ENCODE results near the gene TBC1D16.
"Not testable (repeated sequence)": the region's sequence is repeated elsewhere in the genome, so short reads cannot be mapped to it uniquely, and the experiment has no call there.

The TBC1D16 gene

DNA sequence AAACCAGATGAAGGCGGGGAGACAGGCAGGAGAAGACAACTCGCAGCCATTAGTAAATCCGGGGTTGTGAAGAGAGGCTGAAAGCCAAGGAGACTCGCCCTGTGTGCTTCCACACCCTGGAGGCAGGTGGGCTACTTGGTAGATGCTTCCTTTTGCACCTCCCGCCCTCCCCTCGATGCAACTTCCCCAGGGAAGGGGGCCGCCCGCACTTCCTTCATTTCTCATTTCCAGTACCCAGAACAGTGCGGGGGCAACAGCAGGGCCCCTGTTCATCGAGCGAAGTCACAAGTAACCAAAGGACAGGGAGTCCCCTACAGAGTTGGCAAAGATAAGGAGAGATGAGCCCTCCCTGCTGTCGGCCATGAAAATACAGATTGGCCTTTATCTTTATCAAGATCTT, 25.7 kb upstream of the TBC1D16 start:
- no peaks in the 10 kb centered on the region for H3K9me3 ChIP-seq (ENCODE audit: low read depth, low read length)
- H3K9ac ChIP-seq (ENCODE audit: insufficient read length): no peak overlapping the region
- H3K4me3 ChIP-seq: no peak overlapping the region
- no peak overlapping the region for H3K27ac ChIP-seq
- no peak for DNase-seq (ENCODE audit: low read depth, low spot score)
- no peaks in the 10 kb centered on the region for H3K36me3 ChIP-seq (ENCODE audit: insufficient read depth, low read length)
- TF ChIP-seq POLR2AphosphoS5 (IDR thresholded peaks at IDR 0.05; ENCODE audit: borderline replicate concordance, low read depth, low read length) (no peak), EZH2 (IDR thresholded peaks at IDR 0.05) (no peak), FOXP2 (optimal IDR thresholded peaks at IDR 0.05; ENCODE audit: control extremely low read depth, extremely low read length, insufficient read depth) (no peak)

DNA sequence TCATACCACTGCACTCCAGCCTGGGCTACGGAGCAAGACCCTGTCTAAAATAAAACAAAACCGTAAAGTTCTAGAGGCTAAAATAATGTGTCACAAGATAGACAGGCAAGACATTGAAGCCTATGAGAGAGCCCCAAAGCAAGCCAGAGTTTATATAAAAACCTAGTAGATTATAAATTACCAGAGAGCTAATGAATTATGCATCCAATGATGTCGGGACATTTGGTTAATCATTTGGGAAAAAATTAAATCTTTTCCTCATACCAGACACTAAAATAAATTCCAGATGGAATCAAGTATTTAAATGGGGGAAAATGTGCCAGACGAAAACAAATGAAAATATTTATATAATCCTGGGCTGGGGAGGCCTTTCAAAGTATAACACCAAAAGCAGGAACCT, 25.0 kb upstream of the TBC1D16 start:
- no peak for TF ChIP-seq POLR2AphosphoS5 (IDR thresholded peaks at IDR 0.05; ENCODE audit: borderline replicate concordance, low read depth, low read length)
- no peak for TF ChIP-seq FOXP2 (optimal IDR thresholded peaks at IDR 0.05; ENCODE audit: control extremely low read depth, extremely low read length, insufficient read depth)
- no peak overlapping the region for H3K27ac ChIP-seq
- DNase-seq (ENCODE audit: low read depth, low spot score): no peak
- no peak overlapping the region for H3K9ac ChIP-seq (ENCODE audit: insufficient read length)
- no peak overlapping the region for H3K4me3 ChIP-seq
- no peaks in the 10 kb centered on the region for H3K36me3 ChIP-seq (ENCODE audit: insufficient read depth, low read length)
- no peaks in the 10 kb centered on the region for H3K9me3 ChIP-seq (ENCODE audit: low read depth, low read length)

DNA sequence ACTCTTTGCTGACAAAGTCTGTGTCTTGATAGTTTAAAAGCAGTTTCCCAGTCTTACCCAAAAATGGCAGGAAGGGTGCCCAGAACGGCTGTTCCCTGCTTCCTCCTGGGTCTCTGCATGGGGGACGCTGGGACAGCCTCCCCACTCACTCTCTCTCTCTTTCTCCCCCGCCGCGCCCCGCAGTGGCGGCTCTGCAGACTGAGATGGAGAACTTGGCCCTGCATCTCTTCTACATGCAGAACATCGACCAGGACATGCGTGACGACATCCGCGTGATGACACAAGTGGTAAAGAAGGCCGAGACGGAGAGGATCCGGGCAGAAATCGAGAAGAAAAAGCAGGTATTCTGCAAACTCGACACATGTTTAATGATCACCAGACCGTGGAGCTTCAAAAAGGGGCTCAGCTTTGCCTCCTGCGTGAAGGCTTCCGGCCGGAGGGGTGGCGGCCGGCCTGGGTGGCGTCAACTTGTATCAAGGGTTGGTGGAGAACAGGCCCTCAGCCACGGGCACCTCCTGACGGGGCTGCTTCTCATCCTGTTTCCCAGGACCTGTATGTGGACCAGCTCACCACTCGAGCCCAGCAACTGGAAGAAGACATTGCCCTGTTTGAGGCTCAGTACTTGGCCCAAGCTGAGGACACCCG, 22.8 kb upstream of the TBC1D16 start:
- TF ChIP-seq EZH2 (IDR thresholded peaks at IDR 0.05) (no peak), POLR2AphosphoS5 (IDR thresholded peaks at IDR 0.05; ENCODE audit: borderline replicate concordance, low read depth, low read length) (no peak), FOXP2 (optimal IDR thresholded peaks at IDR 0.05; ENCODE audit: control extremely low read depth, extremely low read length, insufficient read depth) (no peak)
- no peaks in the 10 kb centered on the region for H3K36me3 ChIP-seq (ENCODE audit: insufficient read depth, low read length)

DNA sequence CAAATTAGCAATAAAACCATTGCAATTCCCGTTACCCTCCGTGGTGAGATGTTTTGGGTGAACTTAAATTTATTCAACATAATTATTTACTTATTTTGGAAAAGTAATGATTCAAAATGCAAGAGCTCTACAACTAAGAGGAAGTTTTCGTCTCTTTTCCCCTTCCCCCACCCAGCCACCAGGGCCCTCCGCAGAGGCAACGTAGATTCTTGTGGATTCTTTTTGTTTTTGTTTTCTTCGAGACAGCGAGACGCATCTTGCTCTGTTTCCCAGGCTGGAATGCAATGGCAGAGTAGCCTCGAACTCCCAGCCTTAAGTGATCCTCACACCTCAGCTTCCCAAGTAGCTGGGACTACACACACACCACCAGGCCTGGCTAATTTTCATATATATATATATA, 19.9 kb upstream of the TBC1D16 start:
- TF ChIP-seq EZH2 (IDR thresholded peaks at IDR 0.05) (no peak), FOXP2 (optimal IDR thresholded peaks at IDR 0.05; ENCODE audit: control extremely low read depth, extremely low read length, insufficient read depth) (no peak), POLR2AphosphoS5 (IDR thresholded peaks at IDR 0.05; ENCODE audit: borderline replicate concordance, low read depth, low read length) (no peak)
- H3K4me3 ChIP-seq: no peak overlapping the region
- no peaks in the 10 kb centered on the region for H3K9me3 ChIP-seq (ENCODE audit: low read depth, low read length)
- no peaks in the 10 kb centered on the region for H3K36me3 ChIP-seq (ENCODE audit: insufficient read depth, low read length)
- no peak overlapping the region for H3K9ac ChIP-seq (ENCODE audit: insufficient read length)
- no peak for DNase-seq (ENCODE audit: low read depth, low spot score)
- H3K27ac ChIP-seq: no peak overlapping the region

More for the DNA sequence above, 22.8 kb upstream of the TBC1D16 start:
- H3K9me3 ChIP-seq (ENCODE audit: low read depth, low read length): no peaks in the 10 kb centered on the region
- no peak overlapping the region for H3K27ac ChIP-seq
- H3K4me3 ChIP-seq: no peak overlapping the region
- no peak for DNase-seq (ENCODE audit: low read depth, low spot score)
- H3K9ac ChIP-seq (ENCODE audit: insufficient read length): no peak overlapping the region

DNA sequence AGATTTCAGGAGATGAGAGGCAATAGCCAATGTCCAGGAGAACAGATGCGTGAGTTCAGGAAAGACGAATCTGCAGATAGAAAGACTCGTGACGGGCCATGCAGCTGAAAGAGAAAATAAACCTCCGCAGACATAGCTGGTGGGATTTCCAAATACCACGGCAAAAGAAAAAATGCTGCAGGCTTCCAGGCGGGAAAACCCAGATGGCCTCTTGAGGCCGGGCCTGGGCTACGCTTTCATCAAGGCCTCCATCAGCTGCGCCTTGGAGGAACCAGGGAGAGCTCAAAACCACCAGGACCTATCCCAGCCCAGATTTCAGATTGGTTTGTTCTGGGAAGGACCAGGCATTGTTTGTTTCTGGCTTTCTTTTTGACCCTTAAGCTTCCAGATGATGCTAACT, 17.4 kb upstream of the TBC1D16 start:
- Histone ChIP-seq H3K9ac (ENCODE audit: insufficient read length) (no peak overlapping the region), H3K27ac (no peak overlapping the region), H3K36me3 (ENCODE audit: insufficient read depth, low read length) (no peaks in the 10 kb centered on the region), H3K9me3 (ENCODE audit: low read depth, low read length) (no peaks in the 10 kb centered on the region), H3K4me3 (no peak overlapping the region)
- TF ChIP-seq EZH2 (IDR thresholded peaks at IDR 0.05) (no peak), POLR2AphosphoS5 (IDR thresholded peaks at IDR 0.05; ENCODE audit: borderline replicate concordance, low read depth, low read length) (no peak), FOXP2 (optimal IDR thresholded peaks at IDR 0.05; ENCODE audit: control extremely low read depth, extremely low read length, insufficient read depth) (no peak)
- no peak for DNase-seq (ENCODE audit: low read depth, low spot score)

DNA sequence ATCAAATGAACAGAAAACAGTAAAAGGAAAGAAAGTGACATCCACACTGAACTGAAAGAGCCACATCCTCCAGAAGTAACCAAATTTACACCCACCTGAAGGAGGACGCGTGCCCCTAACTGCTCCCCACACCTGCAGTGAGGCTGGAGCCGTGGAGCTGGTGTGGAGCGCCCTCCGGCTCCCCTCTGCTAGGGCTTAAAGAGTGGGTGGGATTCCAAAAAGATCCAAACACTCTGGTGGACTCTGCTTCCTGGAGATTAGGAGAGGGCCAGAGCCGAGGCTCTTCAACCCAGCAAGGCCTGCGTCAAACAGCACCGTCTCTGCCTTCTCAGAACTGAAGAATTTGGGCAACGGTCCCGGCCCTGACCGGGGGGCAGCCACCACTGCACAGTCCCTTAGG, 16.0 kb upstream of the TBC1D16 start:
- no peaks in the 10 kb centered on the region for H3K9me3 ChIP-seq (ENCODE audit: low read depth, low read length)
- H3K36me3 ChIP-seq (ENCODE audit: insufficient read depth, low read length): no peaks in the 10 kb centered on the region
- no peak overlapping the region for H3K9ac ChIP-seq (ENCODE audit: insufficient read length)
- DNase-seq (ENCODE audit: low read depth, low spot score): no peak
- H3K27ac ChIP-seq: no peak overlapping the region
- no peak overlapping the region for H3K4me3 ChIP-seq
- TF ChIP-seq EZH2 (IDR thresholded peaks at IDR 0.05): no peak
- no peak for TF ChIP-seq FOXP2 (optimal IDR thresholded peaks at IDR 0.05; ENCODE audit: control extremely low read depth, extremely low read length, insufficient read depth)
- no peak for TF ChIP-seq POLR2AphosphoS5 (IDR thresholded peaks at IDR 0.05; ENCODE audit: borderline replicate concordance, low read depth, low read length)

DNA sequence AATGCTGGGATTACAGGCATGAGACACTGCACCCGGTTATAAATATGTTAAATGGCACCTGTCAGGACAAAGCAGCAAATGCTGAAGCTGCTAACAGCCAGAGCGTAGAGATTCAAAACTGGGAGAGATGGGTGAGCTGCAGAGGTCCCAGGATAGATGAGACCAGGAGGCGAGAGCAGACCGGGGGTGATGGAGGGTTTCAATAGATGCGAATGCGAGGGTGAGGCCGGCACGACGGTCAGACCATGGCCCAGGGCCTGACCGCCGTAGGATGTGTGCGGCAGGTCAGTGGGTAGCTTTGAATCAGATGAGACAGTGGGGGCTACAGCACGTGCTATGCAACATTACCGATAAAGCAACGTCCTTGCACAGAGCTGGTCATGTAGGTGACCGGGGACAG, 15.0 kb upstream of the TBC1D16 start:
- H3K9me3 ChIP-seq (ENCODE audit: low read depth, low read length): no peaks in the 10 kb centered on the region
- no peak for DNase-seq (ENCODE audit: low read depth, low spot score)
- no peak overlapping the region for H3K9ac ChIP-seq (ENCODE audit: insufficient read length)
- H3K27ac ChIP-seq: no peak overlapping the region
- no peak overlapping the region for H3K4me3 ChIP-seq
- TF ChIP-seq EZH2 (IDR thresholded peaks at IDR 0.05) (no peak), FOXP2 (optimal IDR thresholded peaks at IDR 0.05; ENCODE audit: control extremely low read depth, extremely low read length, insufficient read depth) (no peak), POLR2AphosphoS5 (IDR thresholded peaks at IDR 0.05; ENCODE audit: borderline replicate concordance, low read depth, low read length) (no peak)
- no peaks in the 10 kb centered on the region for H3K36me3 ChIP-seq (ENCODE audit: insufficient read depth, low read length)

DNA sequence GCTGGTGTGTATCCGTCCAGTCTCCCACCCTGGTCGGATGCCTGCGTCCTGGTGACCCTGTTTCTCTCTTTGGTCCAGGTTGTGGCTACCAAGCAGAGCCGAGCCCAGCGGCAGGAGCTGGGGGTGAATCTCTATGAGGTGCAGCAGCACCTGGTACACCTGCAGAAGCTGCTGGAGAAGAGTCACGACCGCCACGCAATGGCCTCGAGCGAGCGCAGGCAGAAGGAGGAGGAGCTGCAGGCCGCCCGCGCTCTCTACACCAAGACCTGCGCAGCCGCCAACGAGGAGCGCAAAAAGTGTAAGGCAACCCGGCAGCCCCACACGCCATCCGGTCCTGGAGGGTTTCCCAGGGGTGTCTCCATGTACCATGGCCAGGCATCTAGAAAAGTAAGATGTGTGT, 14.3 kb upstream of the TBC1D16 start:
- Histone ChIP-seq H3K9ac (ENCODE audit: insufficient read length) (no peak overlapping the region), H3K4me3 (no peak overlapping the region; the same call in 1 of the 2 replicates), H3K27ac (no peak overlapping the region), H3K36me3 (ENCODE audit: insufficient read depth, low read length) (no peaks in the 10 kb centered on the region), H3K9me3 (ENCODE audit: low read depth, low read length) (no peaks in the 10 kb centered on the region)
- TF ChIP-seq FOXP2 (optimal IDR thresholded peaks at IDR 0.05; ENCODE audit: control extremely low read depth, extremely low read length, insufficient read depth) (no peak), EZH2 (IDR thresholded peaks at IDR 0.05) (no peak), POLR2AphosphoS5 (IDR thresholded peaks at IDR 0.05; ENCODE audit: borderline replicate concordance, low read depth, low read length) (no peak)
- no peak for DNase-seq (ENCODE audit: low read depth, low spot score)

DNA sequence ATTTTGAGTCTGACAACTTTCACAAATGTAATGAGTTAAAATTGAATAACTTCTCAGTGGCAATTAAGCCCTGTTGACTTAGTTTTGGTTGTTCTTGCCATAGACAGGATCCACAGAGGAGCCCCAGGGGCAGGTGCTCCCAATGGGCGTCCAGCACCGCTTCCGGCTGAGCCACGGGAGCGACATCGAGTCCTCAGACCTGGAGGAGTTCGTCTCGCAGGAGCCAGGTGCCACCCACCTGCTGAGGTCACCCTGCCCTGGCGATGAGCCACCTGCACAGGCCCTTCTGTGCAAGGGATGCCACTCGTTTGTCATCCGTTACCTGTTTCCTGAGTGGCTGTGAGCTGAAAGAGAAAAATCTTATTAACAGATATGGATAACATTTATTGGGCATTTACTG, 11.5 kb upstream of the TBC1D16 start:
- Histone ChIP-seq H3K9me3 (ENCODE audit: low read depth, low read length) (no peaks in the 10 kb centered on the region), H3K9ac (ENCODE audit: insufficient read length) (no peak overlapping the region), H3K27ac (no peak overlapping the region), H3K36me3 (ENCODE audit: insufficient read depth, low read length) (no peaks in the 10 kb centered on the region), H3K4me3 (no peak overlapping the region)
- no peak for DNase-seq (ENCODE audit: low read depth, low spot score)
- TF ChIP-seq FOXP2 (optimal IDR thresholded peaks at IDR 0.05; ENCODE audit: control extremely low read depth, extremely low read length, insufficient read depth) (no peak), EZH2 (IDR thresholded peaks at IDR 0.05) (no peak), POLR2AphosphoS5 (IDR thresholded peaks at IDR 0.05; ENCODE audit: borderline replicate concordance, low read depth, low read length) (no peak)

DNA sequence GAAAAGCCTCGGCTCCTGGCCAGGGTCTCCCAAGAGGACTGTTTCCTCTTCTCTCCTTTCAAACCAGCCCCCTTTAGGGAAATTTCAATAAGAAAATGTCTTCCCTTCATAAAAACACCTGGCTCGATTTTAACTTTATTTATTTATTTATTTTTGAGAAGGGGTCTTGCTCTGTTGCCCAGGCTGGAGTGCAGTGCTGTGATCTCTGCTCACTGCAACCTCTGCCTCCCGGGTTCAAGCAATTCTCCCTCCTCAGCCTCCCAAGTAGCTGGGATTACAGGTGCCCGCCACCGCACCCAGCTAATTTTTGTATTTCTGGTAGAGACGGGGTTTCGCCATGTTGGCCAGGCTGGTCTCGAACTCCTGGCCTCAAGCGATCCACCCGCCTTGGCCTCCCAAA, 11.0 kb upstream of the TBC1D16 start:
- H3K27ac ChIP-seq; H3K9me3 ChIP-seq (ENCODE audit: low read depth, low read length); DNase-seq (ENCODE audit: low read depth, low spot score); H3K36me3 ChIP-seq (ENCODE audit: insufficient read depth, low read length); H3K9ac ChIP-seq (ENCODE audit: insufficient read length); H3K4me3 ChIP-seq: not testable (repeated sequence)

Measured in SK-N-MC (cell line).